SK-N-SH (cell line): ENCODE data around the gene FAT1. TPM values are rescaled to one million over a fixed set of nuclear protein-coding genes. Genes with fewer than 3 reads are reported as not detected.

Experiments used
- CTCF ChIA-PET: fragments of 300-600, 350-600 bp; formaldehyde crosslinking; extraction: SDS; loops from one replicate; lab custom pipeline; 2021; lab: Yijun Ruan, JAX
- POLR2A ChIA-PET: fragments of 350-600 bp; sonication (Branson Sonifier 250); formaldehyde crosslinking; extraction: SDS; loops from one replicate; lab custom pipeline; 2020; ENCODE audit warnings: antibody characterized with exemption, inconsistent platforms; lab: Yijun Ruan, JAX
- DNase-seq: peaks from one replicate; pipeline ENCODE4 v3.0.0; 2012
- H2AFZ ChIP-seq: fragments of 200-600 bp; sonication (generic); 2 replicates; pipeline ENCODE4 v1.8.1; 2016; ENCODE audit warnings: antibody characterized with exemption, mild to moderate bottlenecking, low read depth
- H3F3A ChIP-seq: fragments of 200-600 bp; sonication (generic); replicated peaks from 2 replicates; pipeline ENCODE3; 2016; ENCODE audit warnings: antibody characterized with exemption, mild to moderate bottlenecking; ENCODE audit not compliant: insufficient read depth
- H3K27ac ChIP-seq, 2 experiments: fragments of 200-500 bp in 1 of 2; fragments of 200-600 bp in 1 of 2; sonication (Bioruptor generic) in 1 of 2; sonication (generic), shearing (Covaris generic) in 1 of 2; 2 replicates each; pipeline versions ENCODE4 v1.5.1 to v1.6.1; 2014 to 2016; ENCODE audit warnings: low read depth in 2 of 2, inconsistent platforms in 1 of 2, low read length in 1 of 2, mild to moderate bottlenecking in 1 of 2, mixed read lengths in 1 of 2
- H3K27me3 ChIP-seq: fragments of 200-600 bp; sonication (generic), shearing (Covaris generic); 2 replicates; pipeline ENCODE4 v1.6.1; 2016; ENCODE audit warnings: mixed run types; ENCODE audit not compliant: insufficient read depth
- H3K36me3 ChIP-seq, 2 experiments: fragments of 200-500 bp in 1 of 2; fragments of 200-600 bp in 1 of 2; sonication (Bioruptor generic) in 1 of 2; sonication (generic) in 1 of 2; replicated peaks in 1 of 2; 2 replicates each; pipeline versions ENCODE3 to v1.5.1; 2014 to 2016; ENCODE audit warnings: low read length in 1 of 2, mild to moderate bottlenecking in 1 of 2; ENCODE audit not compliant: insufficient read depth in 2 of 2, control insufficient read depth in 1 of 2
- H3K4me1 ChIP-seq, 2 experiments: fragments of 200-500 bp in 1 of 2; fragments of 200-600 bp in 1 of 2; sonication (Bioruptor generic) in 1 of 2; sonication (generic), shearing (Covaris generic) in 1 of 2; 2 replicates each; pipeline versions ENCODE4 v1.5.1 to v1.6.1; 2014 to 2016; ENCODE audit warnings: low read depth in 1 of 2, low read length in 1 of 2, mixed run types in 1 of 2; ENCODE audit not compliant: insufficient read depth in 2 of 2, control insufficient read depth in 1 of 2
- H3K4me2 ChIP-seq: fragments of 200-600 bp; sonication (generic), shearing (Covaris generic); 2 replicates; pipeline ENCODE4 v1.6.1; 2017; ENCODE audit warnings: mixed run types
- H3K4me3 ChIP-seq, 2 experiments: fragments of 200-500 bp in 1 of 2; fragments of 200-600 bp in 1 of 2; sonication (Bioruptor generic) in 1 of 2; sonication (generic), shearing (Covaris generic) in 1 of 2; 2 replicates each; pipeline versions ENCODE4 v1.5.1 to v1.8.1; 2014 to 2016; ENCODE audit warnings: low read depth in 2 of 2, inconsistent platforms in 1 of 2, low read length in 1 of 2, mild to moderate bottlenecking in 1 of 2, mixed read lengths in 1 of 2, moderate library complexity in 1 of 2
- H3K79me2 ChIP-seq: fragments of 200-600 bp; sonication (generic); 2 replicates; pipeline ENCODE4 v1.8.1; 2017; ENCODE audit warnings: mild to moderate bottlenecking; ENCODE audit not compliant: insufficient read depth
- H3K9ac ChIP-seq: fragments of 200-600 bp; sonication (generic); 2 replicates; pipeline ENCODE4 v1.6.1; 2017; ENCODE audit warnings: mixed run types
- H3K9me2 ChIP-seq: fragments of 200-600 bp; sonication (generic); 2 replicates; pipeline ENCODE4 v1.6.1; 2017; ENCODE audit warnings: mixed run types
- H3K9me3 ChIP-seq: fragments of 200-600 bp; sonication (generic); 2 replicates; pipeline ENCODE4 v1.6.1; 2017; ENCODE audit warnings: mixed run types, mild to moderate bottlenecking, moderate library complexity
- H4K20me1 ChIP-seq: fragments of 200-600 bp; sonication (generic); 2 replicates; pipeline ENCODE4 v1.6.1; 2017; ENCODE audit warnings: mild to moderate bottlenecking, mixed run types; ENCODE audit not compliant: insufficient read depth
- CHD2 ChIP-seq: fragments of 150-350 bp; IDR thresholded peaks from 2 replicates; pipeline ENCODE4 v1.6.1; 2018; ENCODE audit warnings: low read length; ENCODE audit not compliant: partially characterized antibody
- ELF1 ChIP-seq: IDR thresholded peaks from 2 replicates; pipeline ENCODE4 v1.4.0; 2012
- FOSL2 ChIP-seq: IDR thresholded peaks from 2 replicates; pipeline ENCODE4 v1.4.0; 2012; ENCODE audit warnings: low read depth, mild to moderate bottlenecking, moderate library complexity, borderline replicate concordance
- FOXJ3 ChIP-seq: sonication (generic); formaldehyde crosslinking; IDR thresholded peaks from 2 replicates; pipeline ENCODE4 v1.5.1; 2020; ENCODE audit warnings: mild to moderate bottlenecking, missing genetic modification reagents
- GABPA ChIP-seq: IDR thresholded peaks from 2 replicates; pipeline ENCODE4 v1.4.0; 2012; ENCODE audit warnings: low read depth, mild to moderate bottlenecking
- IRF3 ChIP-seq: fragments of 150-350 bp; IDR thresholded peaks from 2 replicates; pipeline ENCODE4 v1.6.1; 2016; ENCODE audit warnings: mild to moderate bottlenecking, low read depth, low read length
- JUND ChIP-seq: IDR thresholded peaks from 2 replicates; pipeline ENCODE4 v1.4.0; 2012
- MAX ChIP-seq: IDR thresholded peaks from 2 replicates; pipeline ENCODE4 v1.4.0; 2012; ENCODE audit warnings: low read depth
- MEF2A ChIP-seq: IDR thresholded peaks from 2 replicates; pipeline ENCODE4 v1.4.0; 2012; ENCODE audit warnings: low read depth, borderline replicate concordance
- MXI1 ChIP-seq: IDR thresholded peaks from 2 replicates; pipeline ENCODE4 v1.6.1; 2012; ENCODE audit warnings: mild to moderate bottlenecking, low read depth, low read length, improper control_type of control experiment
- NFIC ChIP-seq: IDR thresholded peaks from 2 replicates; pipeline ENCODE4 v1.4.0; 2012; ENCODE audit warnings: borderline replicate concordance
- NRF1 ChIP-seq: IDR thresholded peaks from 2 replicates; pipeline ENCODE4 v1.6.1; 2012; ENCODE audit warnings: low read depth, mild to moderate bottlenecking, low read length
- PBX3 ChIP-seq: IDR thresholded peaks from 2 replicates; pipeline ENCODE4; 2012
- POLR2AphosphoS5 ChIP-seq: IDR thresholded peaks from 2 replicates; pipeline ENCODE4 v1.6.1; 2012; ENCODE audit warnings: low read depth, low read length
- RAD21 ChIP-seq: IDR thresholded peaks from 2 replicates; pipeline ENCODE4 v1.6.1; 2012; ENCODE audit warnings: mild to moderate bottlenecking, low read length
- RCOR1 ChIP-seq: fragments of 150-350 bp; IDR thresholded peaks from 2 replicates; pipeline ENCODE4 v1.6.1; 2017; ENCODE audit warnings: antibody characterized with exemption, low read length
- REST ChIP-seq: IDR thresholded peaks from 2 replicates; pipeline ENCODE4 v1.6.1; 2012; ENCODE audit warnings: mild to moderate bottlenecking, low read depth, low read length, moderate library complexity
- RFX5 ChIP-seq: IDR thresholded peaks from 2 replicates; pipeline ENCODE4 v1.6.1; 2012; ENCODE audit warnings: mild to moderate bottlenecking, improper control_type of control experiment, low read length
- RXRA ChIP-seq: IDR thresholded peaks from 2 replicates; pipeline ENCODE4 v1.4.0; 2012; ENCODE audit warnings: low read depth, mild to moderate bottlenecking, borderline replicate concordance
- SIN3A ChIP-seq: IDR thresholded peaks from 2 replicates; pipeline ENCODE4 v1.6.1; 2012; ENCODE audit warnings: low read depth, mild to moderate bottlenecking, low read length, moderate library complexity, borderline replicate concordance
- SMC3 ChIP-seq: IDR thresholded peaks from 2 replicates; pipeline ENCODE4 v1.6.1; 2012; ENCODE audit warnings: low read depth, low read length, improper control_type of control experiment
- TCF12 ChIP-seq: IDR thresholded peaks from 2 replicates; pipeline ENCODE4 v1.4.0; 2012
- TEAD4 ChIP-seq: IDR thresholded peaks from 2 replicates; pipeline ENCODE4 v1.4.0; 2012; ENCODE audit warnings: mild to moderate bottlenecking, borderline replicate concordance; ENCODE audit not compliant: insufficient read depth
- USF1 ChIP-seq: IDR thresholded peaks from 2 replicates; pipeline ENCODE4 v1.4.0; 2012; ENCODE audit warnings: low read depth, borderline replicate concordance
- YY1 ChIP-seq: IDR thresholded peaks from 2 replicates; pipeline ENCODE4 v1.4.0; 2012; ENCODE audit warnings: low read depth, mild to moderate bottlenecking
- ZBTB33 ChIP-seq: IDR thresholded peaks from 2 replicates; pipeline ENCODE4 v1.4.0; 2012; ENCODE audit warnings: low read depth, borderline replicate concordance
- WGBS: methylation state at CpG from one replicate; pipeline ENCODE4 v1.1.6; 2017; ENCODE audit warnings: low lambda C conversion rate; 5-methylcytosine and 5-hydroxymethylcytosine counted together
- polyA plus RNA-seq, 3 experiments: library from polyadenylated mRNA; depleted of rRNA; stranded (reverse); fragments of >200 nt; gene quantifications; 2 replicates each; pipeline ENCODE4 v1.2.3, GENCODE V29; 2012

FAT1 gene
- polyA plus RNA-seq, 1 of the 3 experiments (the other 2 are of a cell fraction), result 41.3 TPM

GRCh38 chr4:186622788-186623464 is 100.7 kb downstream of the FAT1 start:
- WGBS, result 23% methylated on average over 9 of the region's 9 CpGs
- ChIA-PET POLR2A (no interaction called here), CTCF (interaction anchor here (1.0 kb wide), 1 partner anchor 9 kb away, joined by 3 read pairs; no protein-coding TSS in a partner anchor)
- H3K4me1 ChIP-seq, result peaks cover 0 to 27% of the 10 kb centered on the region in 2 experiments; a peak in 2 of 4 replicates
- no peaks in the 10 kb centered on the region for H3K27me3 ChIP-seq
- peaks cover 34% of the 10 kb centered on the region; the same call in 1 of the 2 replicates for H3K79me2 ChIP-seq
- H3K9me2 ChIP-seq, result no peaks in the 10 kb centered on the region
- peaks cover 29% of the 10 kb centered on the region for H3F3A ChIP-seq
- H3K9me3 ChIP-seq, result no peaks in the 10 kb centered on the region
- H2AFZ ChIP-seq, result no peak overlapping the region
- peaks cover 4 to 16% of the 10 kb centered on the region in 2 experiments for H3K36me3 ChIP-seq
- no peak for DNase-seq
- peak overlapping the region; percentile 53 to 74; a peak in 3 of 4 replicates for H3K27ac ChIP-seq
- H3K4me3 ChIP-seq, result 0 out of 4 replicates have a peak overlapping the region, but pooled peaks of 1 of the 2 experiments have one; percentile 27
- no peaks in the 10 kb centered on the region for H4K20me1 ChIP-seq
- peak overlapping the region; percentile 51; the same call in 1 of the 2 replicates for H3K9ac ChIP-seq
- peak overlapping the region; percentile 52 for H3K4me2 ChIP-seq
- TF ChIP-seq IRF3, result no peak
- no peak for TF ChIP-seq RFX5
- TF ChIP-seq PBX3, result peak; percentile 54
- TF ChIP-seq YY1, result no peak
- TF ChIP-seq SMC3, result no peak
- no peak for TF ChIP-seq ELF1
- 0 out of 2 replicates have a peak, but pooled peaks have one; percentile 18 for TF ChIP-seq MAX
- no peak for TF ChIP-seq MEF2A
- TF ChIP-seq RCOR1, result no peak
- no peak for TF ChIP-seq CHD2
- no peak; the same call in 1 of the 2 replicates for TF ChIP-seq TEAD4
- TF ChIP-seq FOXJ3 (CRISPR knock-in tag), result no peak
- TF ChIP-seq SIN3A, result no peak
- TF ChIP-seq NRF1, result no peak
- peak; percentile 52; the same call in 1 of the 2 replicates for TF ChIP-seq JUND
- no peak for TF ChIP-seq REST
- peak; percentile 42; the same call in 1 of the 2 replicates for TF ChIP-seq FOSL2
- no peak for TF ChIP-seq POLR2AphosphoS5
- TF ChIP-seq USF1, result no peak
- no peak for TF ChIP-seq RAD21
- no peak for TF ChIP-seq GABPA
- TF ChIP-seq NFIC, result peak; percentile 56
- TF ChIP-seq TCF12, result peak; percentile 53; the same call in 1 of the 2 replicates
- TF ChIP-seq RXRA, result no peak
- no peak for TF ChIP-seq MXI1
- no peak for TF ChIP-seq ZBTB33
